SK-N-SH treated with all-trans-retinoic acid at 6 μM for 48 hours (cell line): ENCODE data around the gene BARHL1.

Experiments
- CSDC2 ChIP-seq: fragments of 250-450 bp; sonication (Bioruptor Pico); IDR thresholded peaks from 2 replicates; pipeline ENCODE4 v1.5.0; 2020; ENCODE audit warnings: mild to moderate bottlenecking, moderate library complexity
- GLIS3 ChIP-seq: fragments of 250-450 bp; sonication (Bioruptor Pico); IDR thresholded peaks from 2 replicates; pipeline ENCODE4 v1.5.0; 2020; ENCODE audit warnings: mild to moderate bottlenecking, moderate library complexity
- ISL1 ChIP-seq: fragments of 250-450 bp; sonication (Bioruptor Pico); IDR thresholded peaks from 2 replicates; pipeline ENCODE4 v2.1.2; 2022; ENCODE audit warnings: mild to moderate bottlenecking, moderate library complexity
- OSR1 ChIP-seq: fragments of 250-450 bp; sonication (Bioruptor Pico); IDR thresholded peaks from 2 replicates; pipeline ENCODE4 v1.8.0; 2022; ENCODE audit warnings: moderate library complexity, mild to moderate bottlenecking, inconsistent platforms
- PATZ1 ChIP-seq: fragments of 250-450 bp; sonication (Bioruptor Pico); IDR thresholded peaks from 2 replicates; pipeline ENCODE4 v1.8.0; 2020; ENCODE audit warnings: mild to moderate bottlenecking, moderate library complexity, borderline replicate concordance
- RARB ChIP-seq: fragments of 250-450 bp; sonication (Bioruptor Pico); IDR thresholded peaks from 2 replicates; pipeline ENCODE4 v1.8.0; 2021; ENCODE audit warnings: mild to moderate bottlenecking, moderate library complexity
- TCF4 ChIP-seq: fragments of 250-450 bp; sonication (Bioruptor Pico); IDR thresholded peaks from 2 replicates; pipeline ENCODE4 v1.8.0; 2021; ENCODE audit warnings: mild to moderate bottlenecking, moderate library complexity, borderline replicate concordance
- TOX ChIP-seq: fragments of 250-450 bp; sonication (Bioruptor Pico); IDR thresholded peaks from 2 replicates; pipeline ENCODE4 v1.8.0; 2021; ENCODE audit warnings: mild to moderate bottlenecking, moderate library complexity, borderline replicate concordance
- TF ChIP-seq, protein P1 (sequence below): fragments of 250-450 bp; sonication (Bioruptor Pico); IDR thresholded peaks from 2 replicates; pipeline ENCODE4 v1.5.1; 2020; ENCODE audit warnings: low read depth, mild to moderate bottlenecking, moderate library complexity

DNA sequence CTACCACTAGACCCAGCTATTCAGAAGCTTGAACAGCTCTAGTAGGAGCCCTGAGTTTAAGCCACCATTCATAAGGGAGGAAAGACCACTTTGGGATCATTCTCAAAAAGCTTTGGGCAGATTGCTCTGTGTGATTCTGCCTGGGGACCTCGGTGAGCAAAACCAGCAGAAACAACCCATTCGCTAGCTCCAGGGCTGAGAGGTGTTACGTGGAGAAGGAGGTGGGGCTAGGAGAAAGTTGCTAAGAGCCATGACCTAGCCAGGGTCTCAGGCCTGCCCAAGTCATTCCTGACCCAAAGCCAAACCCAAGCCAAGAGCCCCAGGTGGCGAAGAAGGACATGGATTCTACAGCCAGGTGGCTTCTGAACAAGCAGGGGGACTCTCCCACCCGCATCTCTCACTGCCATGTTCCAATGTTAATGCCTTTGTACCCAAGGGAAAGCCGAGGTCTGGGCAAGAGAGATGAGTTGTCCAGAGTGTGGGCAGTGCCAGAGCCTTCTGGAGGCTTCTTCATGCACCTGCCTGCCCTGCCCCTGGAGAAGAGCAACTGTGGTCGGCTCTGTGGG is 4.0 kb upstream of the BARHL1 start:
- TF ChIP-seq PATZ1 (CRISPR knock-in tag) = no peak
- TF ChIP-seq OSR1 (CRISPR knock-in tag) = no peak
- TF ChIP-seq TCF4 (CRISPR knock-in tag) = no peak
- no peak for TF ChIP-seq CSDC2 (CRISPR knock-in tag)
- TF ChIP-seq ISL1 (CRISPR knock-in tag) = no peak
- TF ChIP-seq RARB = no peak
- no peak for TF ChIP-seq TOX (CRISPR knock-in tag)
- no peak for TF ChIP-seq GLIS3
- TF ChIP-seq, protein P1, sequence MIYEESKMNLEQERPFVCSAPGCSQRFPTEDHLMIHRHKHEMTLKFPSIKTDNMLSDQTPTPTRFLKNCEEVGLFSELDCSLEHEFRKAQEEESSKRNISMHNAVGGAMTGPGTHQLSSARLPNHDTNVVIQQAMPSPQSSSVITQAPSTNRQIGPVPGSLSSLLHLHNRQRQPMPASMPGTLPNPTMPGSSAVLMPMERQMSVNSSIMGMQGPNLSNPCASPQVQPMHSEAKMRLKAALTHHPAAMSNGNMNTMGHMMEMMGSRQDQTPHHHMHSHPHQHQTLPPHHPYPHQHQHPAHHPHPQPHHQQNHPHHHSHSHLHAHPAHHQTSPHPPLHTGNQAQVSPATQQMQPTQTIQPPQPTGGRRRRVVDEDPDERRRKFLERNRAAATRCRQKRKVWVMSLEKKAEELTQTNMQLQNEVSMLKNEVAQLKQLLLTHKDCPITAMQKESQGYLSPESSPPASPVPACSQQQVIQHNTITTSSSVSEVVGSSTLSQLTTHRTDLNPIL (CRISPR knock-in tag) = no peak
